ENCODE data around the gene SCUBE1. TPM values are rescaled to one million over a fixed set of nuclear protein-coding genes. Genes with fewer than 3 reads are reported as not detected.

The SCUBE1 gene
- total RNA-seq, 4 donors from 2014 or later, result 0.68 to 6.4 (median 1.7) TPM

- Histone ChIP-seq H3K9me3 (no peaks in the 10 kb centered on the region), H3K27me3 (no peaks in the 10 kb centered on the region), H3K27ac (no peak overlapping the region), H3K4me3 (no peak overlapping the region), H3K4me1 (no peaks in the 10 kb centered on the region), H3K36me3 (no peaks in the 10 kb centered on the region)
- intact Hi-C loops (cut with DNase I; ENCODE audit: low total_unique reads) (no loop called here), in situ Hi-C loops (cut with MboI; ENCODE audit: low pct_ligation_motif_present in 1 of 4, low pct_unique_long_range_greater_than_20kb in 1 of 4, low sequenced_read_pairs in 3 of 4) (no loop called here)
- DNase-seq, result no peak
- 74 to 85% methylated on average over 3 to 7 of the region's 7 CpGs for WGBS, 2 donors (ENCODE audit: low coverage in 1 of 2)
- no peak for TF ChIP-seq POLR2A (IDR thresholded peaks at IDR 0.05)
- TF ChIP-seq EP300 (IDR thresholded peaks at IDR 0.05; ENCODE audit: low read depth), result no peak
- no peak for TF ChIP-seq CTCF (IDR thresholded peaks at IDR 0.05)
- TF ChIP-seq POLR2AphosphoS5 (IDR thresholded peaks at IDR 0.05), result no peak
Measured at GRCh38 chr22:43330178-43331068, 12.7 kb downstream of the SCUBE1 start.

GRCh38 chr22:43329061-43329460 is 14.1 kb downstream of the SCUBE1 start:
- H3K4me1 ChIP-seq, result no peaks in the 10 kb centered on the region
- no peak overlapping the region for H3K4me3 ChIP-seq
- H3K36me3 ChIP-seq, result no peaks in the 10 kb centered on the region
- 76% methylated on average over 6 of the region's 7 CpGs; no CpG with 5 or more reads in 1 of the 2 donors for WGBS, 2 donors (ENCODE audit: low coverage in 1 of 2)
- no peaks in the 10 kb centered on the region for H3K27me3 ChIP-seq
- H3K9me3 ChIP-seq, result no peaks in the 10 kb centered on the region
- in situ Hi-C loops (cut with MboI; ENCODE audit: low pct_ligation_motif_present in 1 of 4, low pct_unique_long_range_greater_than_20kb in 1 of 4, low sequenced_read_pairs in 3 of 4) (no loop called here), intact Hi-C loops (cut with DNase I; ENCODE audit: low total_unique reads) (no loop called here)
- no peak for DNase-seq
- no peak overlapping the region for H3K27ac ChIP-seq
- TF ChIP-seq POLR2A (IDR thresholded peaks at IDR 0.05) (no peak), CTCF (IDR thresholded peaks at IDR 0.05) (no peak), EP300 (IDR thresholded peaks at IDR 0.05; ENCODE audit: low read depth) (no peak), POLR2AphosphoS5 (IDR thresholded peaks at IDR 0.05) (no peak)

- no peak overlapping the region for H3K4me3 ChIP-seq
- no peaks in the 10 kb centered on the region for H3K9me3 ChIP-seq
- TF ChIP-seq EP300 (IDR thresholded peaks at IDR 0.05; ENCODE audit: low read depth) (no peak), POLR2A (IDR thresholded peaks at IDR 0.05) (no peak), POLR2AphosphoS5 (IDR thresholded peaks at IDR 0.05) (no peak), CTCF (IDR thresholded peaks at IDR 0.05) (no peak)
- intact Hi-C loops (cut with DNase I; ENCODE audit: low total_unique reads), result no loop called here
- H3K27me3 ChIP-seq, result no peaks in the 10 kb centered on the region
- H3K36me3 ChIP-seq, result no peaks in the 10 kb centered on the region
- H3K4me1 ChIP-seq, result no peaks in the 10 kb centered on the region
- DNase-seq, result no peak
- in situ Hi-C loops (cut with MboI; ENCODE audit: low pct_ligation_motif_present in 1 of 4, low pct_unique_long_range_greater_than_20kb in 1 of 4, low sequenced_read_pairs in 3 of 4), result no loop called here
- WGBS, 2 donors (ENCODE audit: low coverage in 1 of 2), result 60% methylated on average over 2 of the region's 2 CpGs; no CpG with 5 or more reads in 1 of the 2 donors
- no peak overlapping the region for H3K27ac ChIP-seq
Measured at GRCh38 chr22:43327157-43327438, 16.1 kb downstream of the SCUBE1 start.

GRCh38 chr22:43326331-43327156 is 16.6 kb downstream of the SCUBE1 start:
- no peak for DNase-seq
- intact Hi-C loops (cut with DNase I; ENCODE audit: low total_unique reads), result no loop called here
- no peak overlapping the region for H3K27ac ChIP-seq
- in situ Hi-C loops (cut with MboI; ENCODE audit: low pct_ligation_motif_present in 1 of 4, low pct_unique_long_range_greater_than_20kb in 1 of 4, low sequenced_read_pairs in 3 of 4), result no loop called here
- H3K4me3 ChIP-seq, result no peak overlapping the region
- TF ChIP-seq POLR2A (IDR thresholded peaks at IDR 0.05) (no peak), EP300 (IDR thresholded peaks at IDR 0.05; ENCODE audit: low read depth) (no peak), CTCF (IDR thresholded peaks at IDR 0.05) (no peak), POLR2AphosphoS5 (IDR thresholded peaks at IDR 0.05) (no peak)
- H3K36me3 ChIP-seq, result no peaks in the 10 kb centered on the region
- no peaks in the 10 kb centered on the region for H3K4me1 ChIP-seq
- no peaks in the 10 kb centered on the region for H3K9me3 ChIP-seq
- 22 to 59% methylated on average over 4 to 17 of the region's 17 CpGs for WGBS, 2 donors (ENCODE audit: low coverage in 1 of 2)
- H3K27me3 ChIP-seq, result no peaks in the 10 kb centered on the region
